Measurements from ENCODE around the gene GPR176.

Gene GPR176

GRCh38 chr15:39919748-39920509 lies at the start of gene GPR176:
TSS of gene GPR176 (minus strand) at chr15:39920266. CDS start at chr15:39920026, 240 bp downstream.
- peak; percentile 82 for DNase-seq

- DNase-seq: no peak
Measured at GRCh38 chr15:39969002-39969394, 48.9 kb upstream of the GPR176 start.

GRCh38 chr15:39968273-39969001 lies 48.4 kb upstream of the GPR176 start:
- no peak for DNase-seq

GRCh38 chr15:39966521-39966920 lies 46.5 kb upstream of the GPR176 start:
- DNase-seq: no peak

DNA sequence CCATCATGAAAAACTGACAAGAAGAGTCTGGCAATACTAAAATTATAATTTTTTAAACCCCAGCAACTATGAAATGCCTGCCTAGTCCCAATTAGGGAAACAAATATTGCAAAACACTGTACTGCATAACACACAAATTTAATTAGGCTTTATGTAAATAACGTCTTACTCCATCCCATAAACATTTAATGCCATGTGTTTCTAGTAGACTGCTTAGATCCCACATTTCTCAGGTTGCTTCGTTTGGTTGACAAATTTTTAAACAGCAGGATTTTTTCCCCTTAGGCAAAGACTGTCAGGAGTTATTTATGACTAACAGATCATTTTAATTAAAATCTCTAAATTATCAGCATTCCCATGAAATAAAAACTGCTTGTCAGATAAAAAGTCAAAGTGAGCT lies 43.7 kb upstream of the GPR176 start:
- no peak for DNase-seq

GRCh38 chr15:39961051-39961450 lies 41.0 kb upstream of the GPR176 start:
- no peak for DNase-seq

DNA sequence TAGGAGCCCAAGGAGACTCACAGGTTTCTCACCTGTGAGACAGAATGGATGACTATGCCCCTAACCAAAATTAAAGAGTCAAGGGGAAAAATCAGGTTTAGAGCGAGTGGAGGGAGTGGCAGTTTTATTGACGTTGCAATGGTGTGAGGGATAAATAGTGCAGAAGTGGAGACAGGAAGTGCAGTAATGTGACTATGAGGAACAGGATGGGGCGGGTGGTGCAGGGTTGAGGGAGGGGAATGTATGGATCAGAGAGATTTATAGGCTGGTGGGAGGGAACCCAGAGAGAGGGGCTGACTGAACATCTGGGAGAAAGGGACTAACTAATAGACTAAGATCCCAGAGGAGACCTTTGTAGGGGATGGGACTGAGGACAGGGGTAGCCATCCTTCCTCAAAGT lies 40.3 kb upstream of the GPR176 start:
- DNase-seq: no peak

DNA sequence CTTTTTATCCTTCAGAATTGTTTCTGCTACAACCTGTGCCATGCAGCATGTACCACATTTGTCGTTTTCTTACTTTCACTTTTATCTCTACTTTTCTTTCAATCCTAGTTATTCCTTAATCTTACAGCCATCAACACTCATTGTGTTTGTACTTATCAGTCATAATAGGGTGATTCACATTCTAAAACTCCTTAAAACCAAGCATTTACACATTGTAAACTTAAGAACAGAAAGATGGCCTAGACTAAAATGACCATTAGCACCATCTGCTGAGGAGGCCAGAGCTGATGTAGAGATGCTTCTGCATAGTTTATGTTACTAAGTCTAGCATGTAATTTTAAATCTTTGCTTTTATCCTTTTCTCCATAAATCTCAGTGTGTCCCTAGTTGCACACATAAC lies 39.3 kb upstream of the GPR176 start:
- no peak for DNase-seq

GRCh38 chr15:39957481-39957880 lies 37.4 kb upstream of the GPR176 start:
- no peak for DNase-seq

DNA sequence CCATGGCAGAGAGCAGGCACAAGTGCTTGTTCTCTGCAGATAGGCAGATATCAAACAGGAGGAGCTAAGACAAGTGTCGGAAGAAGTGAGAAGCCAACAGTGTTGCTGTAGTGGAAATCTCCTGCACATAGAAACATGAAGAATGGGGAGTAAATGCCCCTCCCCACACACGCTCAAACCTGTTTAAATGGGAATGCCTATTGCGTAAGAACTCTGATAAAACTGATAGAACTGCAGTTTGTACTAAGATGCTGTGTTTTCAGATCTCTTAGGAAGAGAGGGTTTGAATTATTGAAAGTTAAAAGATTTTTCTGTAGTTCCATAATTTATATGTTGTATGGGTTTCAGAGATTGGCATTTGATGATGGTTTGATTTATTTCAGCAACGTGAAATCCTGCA lies 33.5 kb upstream of the GPR176 start:
- DNase-seq: no peak

GRCh38 chr15:39951561-39951960 lies 31.5 kb upstream of the GPR176 start:
- no peak for DNase-seq

- DNase-seq: no peak
Measured at GRCh38 chr15:39948817-39949216, 28.8 kb upstream of the GPR176 start.

DNA sequence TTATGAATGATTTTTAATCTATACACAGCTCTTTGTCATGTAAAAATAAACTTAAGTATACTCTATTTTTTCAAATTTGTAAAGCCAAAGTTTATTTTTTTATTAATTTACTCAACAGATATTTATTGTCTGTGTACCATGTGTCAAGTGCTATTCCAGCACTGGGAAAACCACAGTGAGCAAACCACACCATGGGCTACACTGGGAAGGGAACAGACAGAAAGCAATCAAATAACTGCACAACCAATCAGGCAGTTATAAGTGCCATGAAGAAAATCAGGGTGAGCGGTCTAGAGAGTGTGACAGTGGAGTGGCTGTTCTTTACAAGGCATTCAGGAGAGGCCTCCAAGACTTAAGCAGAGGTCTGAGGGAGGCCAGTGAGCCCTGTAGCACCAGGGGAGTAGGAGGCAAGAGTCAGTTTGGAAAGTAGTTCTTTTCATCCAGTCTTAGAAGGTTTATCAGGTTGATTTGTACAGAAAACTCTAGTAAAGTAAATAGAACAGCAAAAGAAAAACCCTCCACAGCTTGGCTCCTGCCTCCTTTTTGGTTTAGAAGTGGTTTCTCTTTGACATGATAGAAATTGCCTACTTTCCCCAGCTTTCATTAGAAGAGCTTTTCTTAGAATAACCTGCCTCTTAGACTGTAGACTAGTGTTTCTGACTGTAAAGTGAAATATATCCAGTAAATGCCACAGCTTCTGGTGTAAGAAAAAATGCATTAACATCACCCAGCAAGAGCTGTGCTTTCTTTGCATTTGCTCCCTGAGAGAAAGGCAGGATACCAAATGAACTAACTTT lies 27.5 kb upstream of the GPR176 start:
- no peak for DNase-seq

GRCh38 chr15:39946862-39947261 lies 26.8 kb upstream of the GPR176 start:
- DNase-seq: peak; percentile 69

- DNase-seq: peak; percentile 55
Measured at GRCh38 chr15:39944726-39945125, 24.7 kb upstream of the GPR176 start.

DNA sequence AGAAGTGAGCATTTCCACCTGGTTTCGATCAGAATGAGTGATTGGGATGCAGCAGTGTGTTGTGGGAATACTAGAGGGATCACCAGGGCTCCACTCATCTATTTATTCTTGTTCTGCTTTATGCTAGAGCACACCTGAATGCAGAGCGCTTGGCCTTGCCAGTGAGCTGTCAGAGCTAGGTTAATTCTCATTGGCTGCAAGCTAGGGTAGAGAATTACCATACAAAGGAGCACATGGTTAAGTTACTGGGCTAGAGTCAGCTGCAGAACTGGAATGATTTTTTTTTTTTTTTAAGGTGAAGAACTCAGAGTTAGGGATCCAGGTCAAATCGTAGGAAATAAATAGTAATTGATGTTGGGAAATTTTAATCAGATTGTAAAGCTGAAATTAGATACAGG lies 22.7 kb upstream of the GPR176 start:
- DNase-seq: no peak

DNA sequence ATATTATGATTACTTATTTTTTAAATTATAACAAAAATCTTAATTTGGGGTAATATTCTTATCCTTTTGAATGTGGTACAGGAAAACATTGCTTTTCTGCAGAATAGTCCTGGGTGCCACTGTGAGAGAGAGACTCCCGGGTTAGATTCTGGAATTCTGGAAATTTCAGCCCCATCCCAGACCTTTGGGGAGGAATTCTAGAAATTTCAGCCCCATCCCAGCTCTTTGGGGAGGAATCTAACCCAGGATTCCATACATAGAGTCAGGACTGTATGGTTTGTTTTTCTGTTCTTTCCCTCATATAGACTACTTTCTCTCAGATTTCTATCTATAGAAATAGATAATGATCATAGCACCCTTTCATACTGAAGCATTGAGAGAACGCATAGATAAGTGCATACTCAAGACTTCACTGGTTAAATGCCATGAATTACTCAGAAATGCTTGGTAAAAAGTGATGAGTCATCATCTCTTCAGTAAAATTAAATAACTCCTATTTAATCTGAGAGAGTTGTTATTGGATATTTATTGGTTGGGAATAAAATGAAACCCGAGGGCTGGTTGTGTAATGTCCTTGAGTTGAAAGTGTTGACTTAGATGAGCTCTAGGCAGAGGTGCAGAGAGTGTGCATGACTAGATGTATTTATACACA lies 22.2 kb upstream of the GPR176 start:
- peak; percentile 72 for DNase-seq

- DNase-seq: no peak
Measured at GRCh38 chr15:39939487-39940452, 19.7 kb upstream of the GPR176 start.

DNA sequence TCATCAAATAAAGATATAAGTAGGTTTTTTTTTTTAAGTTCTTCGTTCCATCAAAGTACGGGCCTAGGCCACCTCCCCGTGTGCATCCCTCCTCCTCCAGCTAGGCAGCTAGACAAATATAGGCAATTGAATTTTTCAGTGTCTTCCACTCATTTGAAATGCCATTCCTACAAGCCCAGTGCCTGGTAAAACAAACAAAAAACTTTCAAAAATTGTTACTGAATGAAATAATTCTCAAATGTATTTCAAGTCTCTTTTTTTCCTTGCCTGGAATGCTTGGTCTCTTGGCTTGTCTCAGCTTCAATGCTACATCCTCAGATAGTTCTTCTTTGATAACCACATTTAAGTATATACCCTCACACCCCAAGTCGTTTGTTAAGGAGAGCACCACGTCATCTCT lies 17.6 kb upstream of the GPR176 start:
- no peak for DNase-seq

DNA sequence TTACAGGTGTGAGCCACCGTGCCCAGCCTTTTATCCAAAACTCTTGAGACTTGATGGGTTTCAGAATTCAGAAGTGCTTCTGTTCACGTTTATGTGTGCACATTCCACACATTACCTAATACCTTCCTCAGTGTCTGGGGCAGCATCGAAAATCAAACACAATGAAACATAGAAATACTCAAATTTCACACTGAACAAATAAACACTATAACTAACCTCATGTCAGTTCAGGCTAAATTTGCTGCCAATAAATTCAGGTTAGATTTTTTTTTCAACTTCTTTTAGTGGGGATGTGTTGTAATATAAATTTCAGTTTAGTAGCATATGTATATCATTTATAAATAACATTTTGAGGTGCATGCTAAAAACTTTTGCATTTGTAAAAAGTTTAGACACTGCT lies 16.6 kb upstream of the GPR176 start:
- no peak for DNase-seq

DNA sequence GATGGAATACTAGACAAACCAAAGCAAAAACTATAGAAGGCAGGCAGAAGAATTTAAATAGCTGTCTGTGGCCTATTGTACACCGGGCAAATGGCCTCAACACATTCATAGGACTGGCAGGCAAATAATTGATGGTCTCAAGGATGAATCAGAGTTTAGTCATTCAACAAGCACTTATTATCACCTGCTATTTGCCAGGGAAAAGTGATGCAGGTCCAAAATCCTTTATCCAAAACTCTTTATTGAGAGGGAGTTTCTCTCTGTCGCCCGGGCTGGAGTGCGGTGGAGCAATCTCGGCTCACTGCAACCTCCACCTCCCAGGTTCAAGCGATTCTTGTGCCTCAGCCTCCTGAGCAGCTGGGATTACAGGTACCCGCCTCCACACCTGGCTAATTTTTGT lies 16.1 kb upstream of the GPR176 start:
- peak; percentile 76 for DNase-seq

DNA sequence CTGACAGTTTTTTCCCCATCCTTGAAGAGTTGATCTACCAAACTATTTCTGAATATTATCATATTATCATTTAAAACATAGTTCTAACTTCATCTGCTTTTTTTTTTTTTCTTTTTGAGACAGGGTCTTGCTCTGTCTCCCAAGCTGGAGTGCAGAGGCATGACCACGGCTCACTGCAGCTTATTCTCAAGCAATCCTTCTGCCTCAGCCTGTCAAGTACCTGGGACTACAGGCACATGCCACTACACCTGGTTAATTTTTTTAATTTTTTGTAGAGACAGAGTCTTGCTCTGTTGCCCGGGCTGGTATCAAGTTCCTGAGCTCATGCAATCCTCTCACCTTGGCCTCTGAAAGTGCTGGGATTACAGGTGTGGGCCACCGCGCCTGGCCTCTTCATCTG lies 15.2 kb upstream of the GPR176 start:
- no peak for DNase-seq

All from HCEC 1CT (cell line).